GM18519 (cell line): ENCODE results near the gene SFI1.
"Not testable (repeated sequence)": the region's sequence is repeated elsewhere in the genome, so short reads cannot be mapped to it uniquely, and the experiment has no call there.

Source experiments
- ATAC-seq: cut with Tn5 transposase; IDR thresholded peaks from one replicate; pipeline ENCODE4 v1.9.1; 2021; ENCODE audit warnings: mild to moderate bottlenecking, moderate library complexity; ENCODE audit not compliant: unreplicated experiment, low FRiP score

SFI1 gene

GRCh38 chr22:31585161-31585859 lies 89.0 kb downstream of the SFI1 start:
- ATAC-seq: no peak

- no peak for ATAC-seq
Observed at GRCh38 chr22:31586137-31586920, 90.0 kb downstream of the SFI1 start.

- no peak for ATAC-seq
Observed at GRCh38 chr22:31588970-31589675, 92.8 kb downstream of the SFI1 start.

GRCh38 chr22:31590161-31590560 lies 93.8 kb downstream of the SFI1 start:
- ATAC-seq: not testable (repeated sequence)

GRCh38 chr22:31595271-31595670 lies 98.9 kb downstream of the SFI1 start:
- no peak for ATAC-seq

GRCh38 chr22:31602259-31602952 lies 106.1 kb downstream of the SFI1 start:
- ATAC-seq: no peak

- no peak for ATAC-seq
Observed at GRCh38 chr22:31603081-31603525, 106.8 kb downstream of the SFI1 start.

GRCh38 chr22:31603574-31603973 lies 107.2 kb downstream of the SFI1 start:
- no peak for ATAC-seq

GRCh38 chr22:31604137-31604705 lies 107.9 kb downstream of the SFI1 start:
- no peak for ATAC-seq

- no peak for ATAC-seq
Observed at GRCh38 chr22:31604746-31605705, 108.7 kb downstream of the SFI1 start.

GRCh38 chr22:31605851-31606585 lies 109.7 kb downstream of the SFI1 start:
- ATAC-seq: no peak

- ATAC-seq: no peak
Observed at GRCh38 chr22:31607696-31608095, 111.4 kb downstream of the SFI1 start.

- ATAC-seq: no peak
Observed at GRCh38 chr22:31609716-31610115, 113.4 kb downstream of the SFI1 start.

- ATAC-seq: no peak
Observed at GRCh38 chr22:31610611-31611010, 114.3 kb downstream of the SFI1 start.

- ATAC-seq: no peak
Observed at GRCh38 chr22:31611061-31611760, 114.9 kb downstream of the SFI1 start.

GRCh38 chr22:31612891-31613285 lies 116.6 kb downstream of the SFI1 start:
- no peak for ATAC-seq

GRCh38 chr22:31613286-31613903 lies 117.1 kb downstream of the SFI1 start:
- ATAC-seq: no peak

- ATAC-seq: no peak
Observed at GRCh38 chr22:31613904-31614296, 117.6 kb downstream of the SFI1 start.
